NB4 (cell line): ENCODE measurements around the gene PIGT.

Experiments
- DNase-seq: peaks from one replicate; pipeline ENCODE4 v3.0.0; 2010; ENCODE audit warnings: low read depth
- H3K4me3 ChIP-seq: one replicate; pipeline ENCODE4 v1.5.1; 2011; ENCODE audit warnings: mild to moderate bottlenecking, low read depth, low read length, moderate library complexity
- CTCF ChIP-seq: IDR thresholded peaks from one replicate; pipeline ENCODE4 v1.5.1; 2012; ENCODE audit warnings: low read depth, low read length
- MYC ChIP-seq: IDR thresholded peaks from 2 replicates; pipeline ENCODE4 v1.6.1; 2011; ENCODE audit warnings: low read depth, low read length
- POLR2A ChIP-seq: IDR thresholded peaks from 2 replicates; pipeline ENCODE4 v1.6.1; 2011; ENCODE audit warnings: mild to moderate bottlenecking; ENCODE audit not compliant: insufficient read length; ENCODE audit errors: extremely low read depth
- TF ChIP-seq, protein P1 (sequence below): IDR thresholded peaks from 2 replicates; pipeline ENCODE4 v1.6.1; 2011; ENCODE audit warnings: low read depth, low read length

PIGT gene

GRCh38 chr20:45433976-45434375 lies 18.0 kb downstream of the PIGT start:
- no peak overlapping the region for H3K4me3 ChIP-seq
- no peak for DNase-seq
- TF ChIP-seq, protein P1, sequence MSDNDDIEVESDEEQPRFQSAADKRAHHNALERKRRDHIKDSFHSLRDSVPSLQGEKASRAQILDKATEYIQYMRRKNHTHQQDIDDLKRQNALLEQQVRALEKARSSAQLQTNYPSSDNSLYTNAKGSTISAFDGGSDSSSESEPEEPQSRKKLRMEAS = no peak
- TF ChIP-seq POLR2A (no peak), CTCF (no peak)

DNA sequence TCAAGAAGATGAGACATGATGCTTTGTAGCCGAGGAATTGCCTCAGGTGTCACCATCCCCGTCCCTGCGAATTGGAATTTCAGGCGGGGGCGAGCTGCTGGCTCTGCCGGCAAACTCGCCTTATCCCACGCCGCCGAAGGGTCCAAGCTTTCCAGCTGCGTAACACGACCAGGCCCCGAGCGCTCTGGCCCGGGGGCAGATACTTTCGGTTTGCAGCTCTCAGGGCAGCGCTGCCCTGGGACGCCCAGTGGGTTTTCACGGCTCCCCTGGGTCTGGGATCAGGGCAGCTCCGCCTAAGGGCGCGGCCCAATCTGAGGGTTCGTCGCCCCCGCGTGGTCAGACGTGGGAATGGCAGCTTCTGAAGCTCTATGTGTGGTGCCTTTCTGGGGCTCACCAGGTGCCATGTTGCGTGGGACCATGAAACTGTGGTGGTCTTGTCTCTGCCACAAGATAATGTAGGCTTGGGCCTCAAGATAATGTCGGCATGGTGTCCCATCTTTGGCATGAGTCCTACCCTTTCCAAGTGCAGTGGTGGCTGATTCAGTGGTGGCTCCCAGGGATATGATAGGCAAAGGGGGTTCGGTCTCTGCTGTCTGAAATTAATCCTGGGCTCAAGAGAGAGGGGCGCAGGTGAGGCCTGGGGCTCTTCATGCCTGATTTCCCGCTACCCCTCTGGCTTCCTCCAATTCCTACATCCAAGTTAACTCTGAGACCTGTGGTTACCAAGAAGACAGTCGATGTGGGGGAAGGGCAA lies 21.0 kb downstream of the PIGT start:
- DNase-seq = peak; percentile 95
- TF ChIP-seq POLR2A (no peak), CTCF (peak; percentile 89), MYC (no peak)
- TF ChIP-seq, protein P1 = peak; percentile 63
- peak overlapping the region; percentile 73 for H3K4me3 ChIP-seq

DNA sequence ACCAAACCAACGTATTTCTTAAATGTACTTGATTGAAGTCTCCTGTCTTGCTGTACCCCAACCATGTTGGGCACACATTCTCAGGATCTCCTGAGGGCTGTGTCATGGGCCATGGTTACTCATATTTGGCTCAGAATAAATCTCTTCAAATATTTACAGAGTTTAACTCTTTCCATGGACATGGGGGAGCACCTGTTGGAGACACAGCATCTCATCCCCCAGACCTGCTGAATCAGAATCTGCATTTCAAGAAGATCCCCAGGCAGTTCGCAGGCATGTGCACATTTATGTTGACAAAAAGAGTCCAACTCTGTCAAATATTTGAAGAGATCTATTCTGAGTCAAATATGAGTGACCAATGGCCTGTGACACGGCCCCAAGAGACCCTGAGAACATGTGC lies 24.5 kb downstream of the PIGT start:
- no peak overlapping the region for H3K4me3 ChIP-seq
- TF ChIP-seq, protein P1 = no peak
- DNase-seq = no peak

- DNase-seq = no peak
- H3K4me3 ChIP-seq = no peak overlapping the region
- TF ChIP-seq CTCF = no peak
- no peak for TF ChIP-seq POLR2A
- TF ChIP-seq, protein P1 = no peak
- no peak for TF ChIP-seq MYC
Observed at GRCh38 chr20:45440891-45441685, 25.1 kb downstream of the PIGT start.

- no peak overlapping the region for H3K4me3 ChIP-seq
- DNase-seq = no peak
- no peak for TF ChIP-seq POLR2A
- TF ChIP-seq, protein P1 = no peak
- TF ChIP-seq CTCF = no peak
- no peak for TF ChIP-seq MYC
Observed at GRCh38 chr20:45441746-45442145, 25.8 kb downstream of the PIGT start.

DNA sequence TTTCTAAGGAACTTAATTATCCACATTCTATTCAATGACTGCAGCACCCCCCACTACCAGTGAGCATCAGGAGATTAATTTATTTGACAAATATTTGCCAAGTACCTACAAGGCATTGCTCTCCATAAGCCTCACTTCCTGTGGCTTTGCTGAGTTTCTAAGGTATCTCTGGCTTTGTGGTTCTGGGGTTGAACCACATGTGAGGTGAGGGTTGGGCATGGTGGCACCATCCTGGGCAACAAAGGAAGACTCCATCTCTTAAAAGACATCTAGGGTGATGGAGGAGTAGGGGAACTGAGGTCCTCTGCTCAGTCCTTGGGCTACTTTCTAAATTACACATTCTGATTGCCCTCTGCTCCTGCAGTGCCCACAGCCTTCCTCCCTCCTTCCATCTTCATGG lies 28.1 kb downstream of the PIGT start:
- H3K4me3 ChIP-seq = no peak overlapping the region
- TF ChIP-seq POLR2A (no peak), CTCF (no peak), MYC (no peak)
- TF ChIP-seq, protein P1 = no peak
- no peak for DNase-seq
